Common myeloid progenitor, CD34-positive (primary cell): ENCODE data around the gene BTN3A1.

Experiments used
- CTCF ChIA-PET: fragments of 350-600 bp; sonication (Branson Sonifier 250); formaldehyde crosslinking; loops from one replicate; lab custom pipeline; 2021; ENCODE audit warnings: antibody characterized with exemption; lab: Charles Lee
- POLR2A ChIA-PET: fragments of 350-600 bp; sonication (Branson Sonifier 250); formaldehyde crosslinking; loops from one replicate; lab custom pipeline; 2021; ENCODE audit warnings: antibody characterized with exemption; lab: Charles Lee
- DNase-seq, 3 donors: peaks; one replicate each; pipeline versions ENCODE4 v3.0.0 to v3.0.0-alpha.2; 2013
- H3K27ac ChIP-seq, 2 experiments: 1 replicate in 1 of 2; 2 replicates in 1 of 2; pipeline ENCODE4 v1.7.0; 2013; ENCODE audit warnings: inconsistent platforms in 2 of 2, low read length in 2 of 2, mild to moderate bottlenecking in 2 of 2, low read depth in 1 of 2, moderate library complexity in 1 of 2; ENCODE audit not compliant: severe bottlenecking in 2 of 2, insufficient read depth in 1 of 2, poor library complexity in 1 of 2
- H3K27me3 ChIP-seq, 5 experiments: replicated peaks in 2 of 5; 1 replicate in 3 of 5; 2 replicates in 2 of 5; pipeline versions ENCODE4 v1.6.1 to v1.7.0; 2013; ENCODE audit warnings: low read length in 4 of 5, mild to moderate bottlenecking in 2 of 5, moderate library complexity in 2 of 5, inconsistent platforms in 1 of 5; ENCODE audit not compliant: insufficient read depth in 5 of 5, control insufficient read depth in 4 of 5
- H3K36me3 ChIP-seq, 4 experiments: 1 replicate in 2 of 4; 2 replicates in 2 of 4; pipeline versions ENCODE4 v1.6.1 to v1.7.0; 2013; ENCODE audit warnings: low read length in 3 of 4, control low read depth in 1 of 4, mild to moderate bottlenecking in 1 of 4; ENCODE audit not compliant: control insufficient read depth in 4 of 4, insufficient read depth in 4 of 4
- H3K4me1 ChIP-seq, 4 experiments: 1 replicate in 3 of 4; 2 replicates in 1 of 4; pipeline versions ENCODE4 v1.6.1 to v1.7.1; 2013; ENCODE audit warnings: low read length in 3 of 4, mild to moderate bottlenecking in 3 of 4, control low read depth in 1 of 4, inconsistent platforms in 1 of 4, moderate library complexity in 1 of 4; ENCODE audit not compliant: control insufficient read depth in 4 of 4, insufficient read depth in 4 of 4; ENCODE audit errors: control extremely low read depth in 1 of 4
- H3K4me3 ChIP-seq, 7 experiments: 1 replicate in 4 of 7; 2 replicates in 3 of 7; pipeline versions ENCODE4 v1.5.1 to v1.7.0; 2013; ENCODE audit warnings: mild to moderate bottlenecking in 7 of 7, low read length in 6 of 7, moderate library complexity in 6 of 7, inconsistent platforms in 2 of 7, low read depth in 2 of 7, control low read depth in 1 of 7; ENCODE audit not compliant: insufficient read depth in 4 of 7, control insufficient read depth in 1 of 7; ENCODE audit errors: extremely low read depth in 1 of 7
- H3K9me3 ChIP-seq, 5 experiments: 1 replicate in 4 of 5; 2 replicates in 1 of 5; pipeline versions ENCODE4 v1.6.1 to v1.7.1; 2013; ENCODE audit warnings: low read length in 4 of 5, mild to moderate bottlenecking in 2 of 5, inconsistent platforms in 1 of 5, low read depth in 1 of 5, moderate library complexity in 1 of 5; ENCODE audit not compliant: control insufficient read depth in 4 of 5, insufficient read depth in 2 of 5; ENCODE audit errors: control extremely low read depth in 1 of 5
- WGBS: methylation state at CpG from one replicate; pipeline ENCODE4 v1.1.5; 2013; ENCODE audit not compliant: insufficient coverage; 5-methylcytosine and 5-hydroxymethylcytosine counted together

Gene BTN3A1

DNA sequence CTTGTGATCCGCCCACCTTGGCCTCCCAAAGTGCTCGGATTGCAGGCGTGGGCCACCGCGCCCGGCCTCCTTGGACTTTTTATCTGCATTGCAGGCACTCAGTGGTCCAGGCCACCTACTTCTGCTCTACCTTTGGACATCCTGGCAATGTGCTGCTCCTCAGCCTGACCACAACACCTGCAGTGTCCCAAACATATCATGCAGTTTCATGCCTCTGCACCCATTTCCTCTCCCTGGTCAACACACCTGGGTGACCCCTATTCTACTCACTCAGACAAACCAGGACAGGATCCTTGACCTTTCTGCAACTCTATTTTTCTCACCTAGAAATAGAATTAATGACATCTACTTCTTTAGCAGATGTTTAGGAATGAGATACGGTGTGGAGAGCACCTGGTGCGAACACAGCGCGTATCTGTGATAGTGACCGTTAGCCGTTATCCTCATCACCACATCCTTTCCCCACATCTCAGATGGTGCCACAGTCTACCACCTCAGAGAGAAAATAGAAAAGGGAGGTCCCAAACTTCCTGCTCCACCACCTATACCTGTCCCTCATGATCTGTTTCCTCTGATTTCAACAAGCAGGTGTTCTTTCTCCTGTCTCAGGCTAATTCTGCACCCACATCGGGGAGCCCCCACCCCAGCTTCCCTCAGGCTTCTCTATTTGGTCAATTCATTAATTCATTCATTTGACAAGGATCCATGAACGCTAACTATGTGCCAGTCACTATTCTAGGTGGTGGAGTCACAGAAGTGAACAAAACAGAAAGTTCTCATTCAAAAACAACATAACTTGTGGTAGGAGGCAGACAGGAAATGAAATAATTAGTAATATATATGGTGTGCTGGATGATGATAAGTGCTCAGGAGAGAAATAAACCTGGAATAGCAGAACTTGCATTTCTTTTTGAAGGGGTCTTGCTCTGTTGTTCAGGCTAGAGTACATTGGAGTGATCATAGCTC, 41.3 kb upstream of the BTN3A1 start:
- WGBS, result 90% methylated on average over 13 of the region's 14 CpGs
- H3K9me3 ChIP-seq, result no peaks in the 10 kb centered on the region
- no peaks in the 10 kb centered on the region for H3K36me3 ChIP-seq
- H3K4me1 ChIP-seq, result peaks cover 5 to 17% (median 10%) of the 10 kb centered on the region in 4 experiments
- no peak overlapping the region for H3K4me3 ChIP-seq
- H3K27ac ChIP-seq, result no peak overlapping the region
- H3K27me3 ChIP-seq, result no peaks in the 10 kb centered on the region
- CTCF ChIA-PET, result interaction anchor here (2.7 kb wide), 1 partner anchor 19 kb away, joined by 11 read pairs; no protein-coding TSS in a partner anchor
- peak in 1 of 3 donors; percentile 45 for DNase-seq
- POLR2A ChIA-PET, result no interaction called here

DNA sequence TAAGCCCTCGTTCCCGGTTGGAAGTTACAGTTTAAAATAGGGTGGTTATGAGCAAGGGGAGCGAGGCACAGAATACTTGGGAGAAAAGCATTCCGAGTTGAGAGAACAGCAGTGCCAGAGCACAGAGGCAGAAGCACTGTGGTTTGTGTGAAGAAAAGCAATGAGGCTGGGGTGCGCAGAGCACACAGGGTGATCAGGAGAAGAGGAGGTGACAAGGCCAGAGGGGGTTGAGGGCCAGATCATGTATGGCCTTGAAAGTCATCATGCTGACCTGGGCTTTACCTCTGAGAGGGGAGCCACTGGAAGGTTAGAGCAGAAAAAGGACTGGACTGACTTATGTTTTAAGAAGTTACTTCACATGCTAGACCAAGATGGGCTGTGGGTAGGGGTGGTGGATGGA, 40.5 kb upstream of the BTN3A1 start:
- POLR2A ChIA-PET, result no interaction called here

GRCh38 chr6:26362093-26362835, 39.8 kb upstream of the BTN3A1 start:
- ChIA-PET CTCF (interaction anchor here (1.0 to 2.7 kb wide), 5 partner anchors 12 to 31 kb away, joined by 3 to 11 read pairs (median 3); no protein-coding TSS in a partner anchor), POLR2A (interaction anchor here (0.7 kb wide), 1 partner anchor 147 kb away, joined by 3 read pairs; no protein-coding TSS in a partner anchor)
- no peak for DNase-seq
- 96% methylated on average over 8 of the region's 9 CpGs for WGBS
- H3K4me1 ChIP-seq, result peaks cover 17 to 32% (median 22%) of the 10 kb centered on the region in 4 experiments
- no peak overlapping the region for H3K27ac ChIP-seq
- H3K27me3 ChIP-seq, result no peaks in the 10 kb centered on the region
- H3K36me3 ChIP-seq, result no peaks in the 10 kb centered on the region
- H3K4me3 ChIP-seq, result no peak overlapping the region
- H3K9me3 ChIP-seq, result no peaks in the 10 kb centered on the region

More for the DNA sequence above, 40.5 kb upstream of the BTN3A1 start:
- Histone ChIP-seq H3K36me3 (no peaks in the 10 kb centered on the region), H3K27me3 (no peaks in the 10 kb centered on the region), H3K4me3 (no peak overlapping the region), H3K4me1 (peaks cover 10 to 25% (median 16%) of the 10 kb centered on the region in 4 experiments), H3K9me3 (no peaks in the 10 kb centered on the region), H3K27ac (no peak overlapping the region)
- CTCF ChIA-PET, result interaction anchor here (1.0 to 2.7 kb wide), 3 partner anchors 12 to 30 kb away, joined by 3 to 11 read pairs (median 4); no protein-coding TSS in a partner anchor
- WGBS, result 100% methylated on average over 5 of the region's 5 CpGs
- no peak for DNase-seq

DNA sequence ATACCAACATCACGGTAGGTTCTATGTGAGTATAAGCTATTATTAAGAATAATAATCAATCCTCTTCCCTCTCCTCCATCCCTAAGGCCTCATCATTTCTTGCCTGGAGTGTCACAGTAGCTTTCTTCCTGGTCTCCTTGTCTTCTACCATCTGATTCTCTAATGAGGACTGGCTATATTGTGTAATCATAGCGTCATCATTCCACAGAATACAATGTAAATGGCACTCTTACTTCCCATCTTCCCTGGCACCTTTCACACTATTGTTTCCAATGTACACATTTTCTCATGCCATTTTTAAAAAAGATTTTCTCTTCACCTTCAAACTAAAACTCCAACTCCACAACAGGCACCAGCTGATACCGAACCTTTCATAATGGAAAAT, 39.2 kb upstream of the BTN3A1 start:
- Histone ChIP-seq H3K27me3 (no peaks in the 10 kb centered on the region), H3K27ac (no peak overlapping the region), H3K4me1 (peaks cover 18 to 33% (median 23%) of the 10 kb centered on the region in 4 experiments), H3K36me3 (no peaks in the 10 kb centered on the region), H3K9me3 (no peaks in the 10 kb centered on the region), H3K4me3 (no peak overlapping the region)
- POLR2A ChIA-PET, result interaction anchor here (0.6 kb wide), 1 partner anchor 182 kb away, joined by 3 read pairs; no protein-coding TSS in a partner anchor
- WGBS, result no CpG with 5 or more reads among the region's 3 CpGs
- no peak for DNase-seq
- CTCF ChIA-PET, result interaction anchor here (1.2 to 2.7 kb wide), 4 partner anchors 15 to 32 kb away, joined by 3 to 11 read pairs (median 4); no protein-coding TSS in a partner anchor

GRCh38 chr6:26363882-26364701, 38.0 kb upstream of the BTN3A1 start:
- Histone ChIP-seq H3K4me1 (peaks cover 18 to 33% (median 23%) of the 10 kb centered on the region in 4 experiments), H3K27ac (peak overlapping the region; percentile 82 to 92), H3K36me3 (peaks cover 1 to 3% (median 2%) of the 10 kb centered on the region in 4 experiments), H3K9me3 (no peaks in the 10 kb centered on the region), H3K4me3 (peak overlapping the region in 6 of 7 experiments; percentile 79 to 99 (median 94)), H3K27me3 (no peaks in the 10 kb centered on the region)
- ChIA-PET CTCF (interaction anchor here (0.8 to 1.3 kb wide), 4 partner anchors 23 to 126 kb away, joined by 3 to 4 read pairs (median 3); no protein-coding TSS in a partner anchor), POLR2A (no interaction called here)
- peak in 1 of 3 donors; percentile 25 for DNase-seq
- WGBS, result 90% methylated on average over 2 of the region's 6 CpGs

GRCh38 chr6:26365633-26365995, 36.5 kb upstream of the BTN3A1 start:
- peak overlapping the region; percentile 82 to 92 for H3K27ac ChIP-seq
- no peaks in the 10 kb centered on the region for H3K27me3 ChIP-seq
- H3K4me3 ChIP-seq, result peak overlapping the region in 6 of 7 experiments; percentile 79 to 99 (median 94)
- peaks cover 18 to 33% (median 22%) of the 10 kb centered on the region in 4 experiments for H3K4me1 ChIP-seq
- no peaks in the 10 kb centered on the region for H3K9me3 ChIP-seq
- POLR2A ChIA-PET, result no interaction called here
- peaks cover 7 to 15% (median 12%) of the 10 kb centered on the region in 4 experiments for H3K36me3 ChIP-seq
- CTCF ChIA-PET, result interaction anchor here (1.1 kb wide), 1 partner anchor 15 kb away, joined by 5 read pairs; no protein-coding TSS in a partner anchor
- no CpG with 5 or more reads among the region's 1 CpG for WGBS
- no peak for DNase-seq
